Loucy (cell line): ENCODE data around the gene SYT2.
A peak's percentile ranks its signal among the peaks of the same experiment; 100 is the strongest.
"Not testable (repeated sequence)": the region's sequence is repeated elsewhere in the genome, so short reads cannot be mapped to it uniquely, and the experiment has no call there.

Source experiments
- H2AFZ ChIP-seq: fragments of 200-600 bp; sonication (generic); 2 replicates; pipeline ENCODE4 v1.6.0; 2016; ENCODE audit warnings: antibody characterized with exemption, mild to moderate bottlenecking, low read length, moderate library complexity
- H3F3A ChIP-seq: fragments of 200-600 bp; 2 replicates; pipeline ENCODE4 v1.6.0; 2016; ENCODE audit warnings: antibody characterized with exemption, low read depth, mild to moderate bottlenecking
- H3K27me3 ChIP-seq: fragments of 200-600 bp; sonication (generic); 2 replicates; pipeline ENCODE4 v1.6.1; 2014; ENCODE audit warnings: low read length, mild to moderate bottlenecking; ENCODE audit not compliant: insufficient read depth, poor library complexity, severe bottlenecking
- H3K36me3 ChIP-seq: fragments of 200-600 bp; sonication (generic); 2 replicates; pipeline ENCODE4 v1.6.1; 2016; ENCODE audit warnings: low read length; ENCODE audit not compliant: insufficient read depth
- H3K4me1 ChIP-seq: fragments of 200-600 bp; sonication (generic); 2 replicates; pipeline ENCODE4 v1.5.1; 2014; ENCODE audit warnings: low read length, mild to moderate bottlenecking; ENCODE audit not compliant: insufficient read depth, poor library complexity, severe bottlenecking
- H3K4me2 ChIP-seq: fragments of 200-600 bp; sonication (generic); 2 replicates; pipeline ENCODE4 v1.6.0; 2014; ENCODE audit warnings: antibody characterized with exemption, low read length, low read depth, mild to moderate bottlenecking; ENCODE audit not compliant: poor library complexity, severe bottlenecking
- H3K4me3 ChIP-seq: fragments of 200-600 bp; sonication (generic); 2 replicates; pipeline ENCODE4 v1.5.1; 2014; ENCODE audit warnings: low read length, mild to moderate bottlenecking, mixed read lengths; ENCODE audit not compliant: poor library complexity, severe bottlenecking
- H3K79me2 ChIP-seq: fragments of 200-600 bp; sonication (generic); 2 replicates; pipeline ENCODE4 v1.6.1; 2014; ENCODE audit warnings: low read length; ENCODE audit not compliant: insufficient read depth
- H3K9ac ChIP-seq: fragments of 200-600 bp; sonication (generic); 2 replicates; pipeline ENCODE4 v1.6.0; 2014; ENCODE audit warnings: mild to moderate bottlenecking, low read depth, low read length, moderate library complexity; ENCODE audit not compliant: poor library complexity, severe bottlenecking
- H3K9me2 ChIP-seq: fragments of 200-600 bp; sonication (generic); replicated peaks from 2 replicates; pipeline ENCODE4 v1.6.1; 2016; ENCODE audit warnings: low read depth, low read length, mixed read lengths
- H3K9me3 ChIP-seq: fragments of 200-600 bp; sonication (generic); 2 replicates; pipeline ENCODE4 v1.6.1; 2014; ENCODE audit warnings: mild to moderate bottlenecking, antibody characterized with exemption, low read length, low read depth; ENCODE audit not compliant: insufficient read depth
- H4K20me1 ChIP-seq: fragments of 200-600 bp; sonication (generic); 2 replicates; pipeline ENCODE4 v1.6.0; 2014; ENCODE audit warnings: antibody characterized with exemption, low read length, mild to moderate bottlenecking; ENCODE audit not compliant: insufficient read depth, poor library complexity, severe bottlenecking
- CTCF ChIP-seq: fragments of 200-600 bp; sonication (generic); conservative IDR thresholded peaks from 2 replicates; pipeline ENCODE4 v1.5.1; 2014; ENCODE audit warnings: mild to moderate bottlenecking, antibody characterized with exemption, low read length
- EZH2phosphoT487 ChIP-seq: fragments of 200-600 bp; IDR thresholded peaks from 2 replicates; pipeline ENCODE4 v1.6.1; 2018; ENCODE audit warnings: antibody characterized with exemption, mild to moderate bottlenecking, moderate library complexity, borderline replicate concordance

The SYT2 gene

GRCh38 chr1:202625416-202626360 lies 84.6 kb downstream of the SYT2 start:
- H3K79me2 ChIP-seq: no peaks in the 10 kb centered on the region
- no peaks in the 10 kb centered on the region for H3K27me3 ChIP-seq
- no peaks in the 10 kb centered on the region for H3K9me2 ChIP-seq
- no peaks in the 10 kb centered on the region for H3F3A ChIP-seq
- H3K4me2 ChIP-seq: no peak overlapping the region
- no peaks in the 10 kb centered on the region for H3K36me3 ChIP-seq
- no peak overlapping the region for H2AFZ ChIP-seq
- H3K9ac ChIP-seq: no peak overlapping the region
- H3K9me3 ChIP-seq: no peaks in the 10 kb centered on the region
- no peaks in the 10 kb centered on the region for H4K20me1 ChIP-seq
- TF ChIP-seq EZH2phosphoT487 (no peak), CTCF (peak; percentile 60)
- no peak overlapping the region for H3K4me3 ChIP-seq
- peaks cover 28% of the 10 kb centered on the region for H3K4me1 ChIP-seq

GRCh38 chr1:202624781-202625108 lies 85.5 kb downstream of the SYT2 start:
- no peaks in the 10 kb centered on the region for H3K36me3 ChIP-seq
- no peaks in the 10 kb centered on the region for H4K20me1 ChIP-seq
- H3K4me2 ChIP-seq: no peak overlapping the region
- no peak overlapping the region for H3K4me3 ChIP-seq
- H3K9me3 ChIP-seq: no peaks in the 10 kb centered on the region
- H2AFZ ChIP-seq: no peak overlapping the region
- H3K79me2 ChIP-seq: no peaks in the 10 kb centered on the region
- no peak overlapping the region for H3K9ac ChIP-seq
- H3K27me3 ChIP-seq: no peaks in the 10 kb centered on the region
- TF ChIP-seq CTCF (no peak), EZH2phosphoT487 (no peak)
- peaks cover 23% of the 10 kb centered on the region for H3K4me1 ChIP-seq
- no peaks in the 10 kb centered on the region for H3F3A ChIP-seq
- no peaks in the 10 kb centered on the region for H3K9me2 ChIP-seq

GRCh38 chr1:202624088-202624780 lies 86.0 kb downstream of the SYT2 start:
- no peaks in the 10 kb centered on the region for H3K79me2 ChIP-seq
- H3K4me1 ChIP-seq: peaks cover 23% of the 10 kb centered on the region
- H3K9ac ChIP-seq: no peak overlapping the region
- H3K9me3 ChIP-seq: no peaks in the 10 kb centered on the region
- H3K4me3 ChIP-seq: no peak overlapping the region
- no peaks in the 10 kb centered on the region for H4K20me1 ChIP-seq
- H3K9me2 ChIP-seq: no peaks in the 10 kb centered on the region
- H3F3A ChIP-seq: no peaks in the 10 kb centered on the region
- H2AFZ ChIP-seq: no peak overlapping the region
- H3K36me3 ChIP-seq: no peaks in the 10 kb centered on the region
- H3K4me2 ChIP-seq: no peak overlapping the region
- no peak for TF ChIP-seq CTCF
- TF ChIP-seq EZH2phosphoT487: no peak
- H3K27me3 ChIP-seq: no peaks in the 10 kb centered on the region

GRCh38 chr1:202623476-202623875 lies 86.8 kb downstream of the SYT2 start:
- H3K4me2 ChIP-seq, H4K20me1 ChIP-seq, H3K9me3 ChIP-seq, H3K36me3 ChIP-seq, H3K4me3 ChIP-seq, H3K9me2 ChIP-seq, H2AFZ ChIP-seq, H3K27me3 ChIP-seq, H3K9ac ChIP-seq, H3K79me2 ChIP-seq, H3F3A ChIP-seq: not testable (repeated sequence)
- H3K4me1 ChIP-seq: peaks cover 16% of the 10 kb centered on the region
